Stimulated activated CD4-positive, alpha-beta T cell treated with anti-CD3 and anti-CD28 coated beads, Interleukin-15, amount 100 ng/mL, for 24 hours (primary cell): ENCODE results near the gene NBAS.

ENCODE experiments used
- DNase-seq: peaks from one replicate; pipeline ENCODE4 v3.0.0-alpha.2; 2020

Gene NBAS

GRCh38 chr2:15560988-15561573 is at the start of gene NBAS:
Gene NBAS (minus strand): TSS chr2:15561334. CDS start chr2:15561304, 30 bp downstream.
- peak; percentile 83 for DNase-seq

GRCh38 chr2:15610430-15610952 is 49.4 kb upstream of the NBAS start:
- DNase-seq: no peak

- DNase-seq: no peak
Measured at GRCh38 chr2:15609341-15610042, 48.4 kb upstream of the NBAS start.

- DNase-seq: no peak
Measured at GRCh38 chr2:15608392-15608761, 47.2 kb upstream of the NBAS start.

- no peak for DNase-seq
Measured at GRCh38 chr2:15607709-15608391, 46.7 kb upstream of the NBAS start.

- no peak for DNase-seq
Measured at GRCh38 chr2:15606481-15607441, 45.6 kb upstream of the NBAS start.

GRCh38 chr2:15605721-15606120 is 44.6 kb upstream of the NBAS start:
- DNase-seq: no peak

GRCh38 chr2:15603948-15604347 is 42.8 kb upstream of the NBAS start:
- no peak for DNase-seq

- no peak for DNase-seq
Measured at GRCh38 chr2:15603044-15603765, 42.1 kb upstream of the NBAS start.

- DNase-seq: no peak
Measured at GRCh38 chr2:15602393-15602792, 41.3 kb upstream of the NBAS start.

- no peak for DNase-seq
Measured at GRCh38 chr2:15601681-15602080, 40.5 kb upstream of the NBAS start.

GRCh38 chr2:15599994-15600393 is 38.9 kb upstream of the NBAS start:
- DNase-seq: no peak

- no peak for DNase-seq
Measured at GRCh38 chr2:15596968-15597367, 35.8 kb upstream of the NBAS start.

GRCh38 chr2:15596350-15596749 is 35.2 kb upstream of the NBAS start:
- no peak for DNase-seq

- DNase-seq: no peak
Measured at GRCh38 chr2:15595936-15596335, 34.8 kb upstream of the NBAS start.

GRCh38 chr2:15595342-15595905 is 34.3 kb upstream of the NBAS start:
- DNase-seq: no peak

GRCh38 chr2:15594291-15595256 is 33.4 kb upstream of the NBAS start:
- DNase-seq: no peak

GRCh38 chr2:15593327-15593705 is 32.2 kb upstream of the NBAS start:
- no peak for DNase-seq

GRCh38 chr2:15591692-15592463 is 30.7 kb upstream of the NBAS start, which contains the start of gene DDX1:
Gene DDX1 (plus strand): TSS chr2:15591868. CDS start chr2:15591934, 66 bp downstream.
- DNase-seq: peak; percentile 90

GRCh38 chr2:15591373-15591691 is 30.2 kb upstream of the NBAS start:
- no peak for DNase-seq
